Fibroblast of skin of left biceps (primary cell): ENCODE data around the gene ICE1.

Experiments
- DNase-seq, 2 experiments: peaks; one replicate each; pipeline ENCODE4 v3.0.0-alpha.2; 2013; ENCODE audit warnings: low read depth in 2 of 2

The ICE1 gene

GRCh38 chr5:5533927-5534326 is 111.5 kb downstream of the ICE1 start:
- DNase-seq = no peak

- no peak for DNase-seq
Observed at GRCh38 chr5:5534333-5534732, 111.9 kb downstream of the ICE1 start.

GRCh38 chr5:5536871-5537270 is 114.4 kb downstream of the ICE1 start:
- no peak for DNase-seq

GRCh38 chr5:5537426-5537825 is 114.9 kb downstream of the ICE1 start:
- no peak for DNase-seq

GRCh38 chr5:5539590-5539989 is 117.1 kb downstream of the ICE1 start:
- DNase-seq = no peak
